Measurements from ENCODE around the gene MIPOL1.
"Not testable (repeated sequence)": the region's sequence is repeated elsewhere in the genome, so short reads cannot be mapped to it uniquely, and the experiment has no call there.

The MIPOL1 gene

GRCh38 chr14:37462426-37462825, 264.7 kb downstream of the MIPOL1 start:
- DNase-seq (ENCODE audit: low spot score): not testable (repeated sequence)

DNA sequence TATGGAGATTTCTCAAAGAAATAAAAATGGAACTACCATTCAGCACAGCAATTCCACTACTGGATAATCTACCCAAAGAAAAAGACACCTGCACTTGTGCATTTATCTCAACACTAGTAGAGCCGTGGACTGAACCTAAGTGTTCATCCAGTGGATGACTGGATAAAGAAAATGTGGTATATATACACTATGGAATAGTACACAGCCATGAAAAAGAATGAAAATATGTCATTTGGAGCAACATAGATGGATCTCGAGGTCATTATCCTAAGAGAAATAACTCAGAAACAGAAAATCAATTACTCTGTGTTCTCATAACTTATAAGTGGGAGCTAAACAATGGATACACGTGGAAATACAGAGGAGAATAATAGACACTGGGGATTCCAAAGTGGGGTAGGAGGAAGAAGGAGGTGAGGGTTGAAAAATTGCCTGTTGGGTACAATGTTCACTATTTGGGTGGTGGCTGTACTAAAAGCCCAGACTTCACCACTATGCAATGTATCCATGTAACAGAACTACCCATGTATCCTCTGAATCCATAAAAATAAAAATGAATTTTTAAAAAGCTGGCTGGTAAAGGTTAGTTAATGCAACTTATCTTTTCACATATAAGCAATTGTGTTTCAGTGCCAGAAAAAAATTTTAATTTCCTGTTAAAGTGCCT, 266.6 kb downstream of the MIPOL1 start:
- DNase-seq (ENCODE audit: low spot score): no peak

DNA sequence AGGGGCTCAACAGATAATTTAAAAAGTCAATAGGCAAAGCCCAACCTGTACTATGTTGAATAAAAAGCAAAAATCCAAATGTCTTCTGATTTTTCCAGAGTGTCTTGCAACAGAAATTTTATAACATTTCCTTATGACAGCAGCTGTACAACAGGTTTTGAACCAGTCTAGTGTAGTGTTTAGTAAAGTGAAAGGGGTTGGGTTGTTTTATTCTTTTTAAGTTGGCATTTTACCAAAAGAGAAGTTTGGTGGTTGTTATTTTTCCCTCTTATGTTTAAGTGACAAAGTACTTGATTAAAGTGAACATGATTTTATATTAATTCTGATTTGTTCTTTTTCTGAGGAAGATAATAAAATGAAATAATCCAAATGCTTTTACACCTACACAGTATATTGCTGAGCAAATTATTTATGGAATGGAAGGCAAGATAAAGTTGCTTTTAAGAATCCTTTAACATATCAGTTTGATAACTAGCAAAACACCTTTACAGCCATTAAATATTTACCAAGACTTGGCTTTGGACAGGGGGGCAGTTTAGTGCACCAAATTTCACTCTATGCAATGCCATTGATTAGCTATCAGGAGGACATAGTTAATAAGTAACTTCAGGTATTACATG, 268.4 kb downstream of the MIPOL1 start:
- DNase-seq (ENCODE audit: low spot score): no peak

DNA sequence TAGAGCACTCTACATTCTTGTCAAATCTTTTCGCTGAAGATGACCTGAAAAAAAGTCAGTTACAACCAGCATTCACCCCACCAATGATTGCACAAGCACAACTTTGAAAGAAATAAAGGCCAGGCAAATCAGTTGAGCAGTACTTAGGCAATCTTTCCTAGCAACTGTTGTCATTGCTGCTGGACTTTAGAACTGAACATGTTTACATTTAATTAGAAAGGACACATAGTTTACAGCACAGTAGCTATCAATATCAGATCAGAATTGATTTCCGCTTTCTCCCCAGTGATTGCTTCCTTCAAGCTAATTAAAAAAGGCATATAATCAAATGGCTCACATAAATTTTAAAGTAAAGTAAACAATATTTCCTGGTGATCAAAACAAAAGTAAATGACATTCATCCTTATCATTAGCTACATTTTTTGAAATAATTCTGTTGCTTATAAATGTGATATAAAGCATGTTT, 268.9 kb downstream of the MIPOL1 start:
- no peak for DNase-seq (ENCODE audit: low spot score)

DNA sequence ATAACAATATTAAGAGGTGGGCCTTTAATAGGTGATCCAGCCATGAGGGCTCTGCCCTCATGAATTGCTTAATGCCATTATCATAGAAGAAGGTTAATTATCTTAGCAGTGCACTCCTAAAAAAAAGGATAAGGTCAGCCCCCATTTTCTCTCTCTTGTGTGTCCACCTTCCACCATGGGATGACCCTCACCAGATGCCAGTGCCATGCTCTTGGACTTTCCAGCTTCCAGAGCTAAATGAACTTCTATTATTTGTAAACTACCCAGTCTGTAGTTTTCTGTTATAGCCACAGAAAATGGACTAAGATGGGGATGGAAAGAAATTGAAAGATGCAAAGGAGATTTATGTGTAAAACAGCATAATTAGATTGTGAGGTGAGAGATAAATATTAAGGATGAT, 271.9 kb downstream of the MIPOL1 start:
- no peak for DNase-seq (ENCODE audit: low spot score)

DNA sequence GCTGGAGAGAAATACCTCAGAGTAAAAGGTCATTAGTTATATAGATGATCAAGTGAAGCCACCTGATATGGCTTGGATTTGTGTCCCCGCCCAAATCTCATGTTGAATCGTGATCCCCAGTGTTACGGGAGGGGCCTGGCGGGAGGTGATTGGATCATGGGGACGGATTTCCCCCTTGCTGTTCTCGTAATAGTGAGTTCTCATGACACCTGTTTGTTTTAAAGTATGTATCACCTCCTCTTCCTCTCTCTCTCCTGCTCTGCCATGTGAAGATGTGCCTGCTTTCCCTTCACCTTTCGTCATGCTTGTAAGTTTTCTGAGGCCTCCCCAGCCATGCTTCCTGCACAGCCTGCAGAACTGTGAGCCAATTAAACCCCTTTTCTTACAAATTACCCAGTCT, 272.5 kb downstream of the MIPOL1 start:
- DNase-seq (ENCODE audit: low spot score): no peak

DNA sequence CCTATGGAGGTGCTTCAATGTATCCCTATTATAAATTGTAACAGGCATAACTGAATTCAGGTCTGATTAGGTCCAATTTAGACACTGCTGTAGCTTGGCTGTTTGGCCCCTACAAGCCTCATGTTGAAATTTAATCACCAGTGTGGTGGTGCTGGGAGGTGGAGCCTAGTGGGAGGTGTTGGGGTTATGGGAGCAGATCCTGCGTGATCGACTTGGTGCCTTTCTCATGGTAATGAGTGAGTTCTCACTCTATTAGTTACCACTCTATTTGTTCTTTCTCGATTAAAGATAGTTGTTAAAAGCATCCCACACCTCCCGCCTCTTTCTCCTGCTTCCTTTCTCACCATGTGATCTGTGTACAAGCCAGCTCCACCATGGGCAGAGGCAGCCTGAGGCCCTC, 275.2 kb downstream of the MIPOL1 start:
- DNase-seq (ENCODE audit: low spot score): no peak

DNA sequence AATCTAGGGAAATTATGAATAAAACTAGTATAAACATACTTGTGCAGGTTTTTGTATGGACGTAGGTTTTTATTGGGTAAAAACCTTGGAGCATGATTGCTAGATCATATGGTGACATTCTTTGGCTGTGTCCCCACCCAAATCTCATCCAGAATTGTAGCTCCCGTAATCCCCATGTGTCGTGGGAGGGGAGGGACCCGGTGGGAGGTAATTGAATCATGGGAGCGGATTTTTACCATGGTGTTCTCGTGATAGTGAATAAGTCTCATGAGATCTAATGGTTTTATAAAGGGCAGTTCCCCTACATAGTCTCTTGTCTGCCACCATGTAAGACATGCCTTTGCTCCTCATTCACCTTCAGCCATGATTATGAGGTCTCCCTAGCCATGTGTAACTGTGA, 276.5 kb downstream of the MIPOL1 start:
- DNase-seq (ENCODE audit: low spot score): no peak

GRCh38 chr14:37480446-37481290, 282.9 kb downstream of the MIPOL1 start:
- no peak for DNase-seq (ENCODE audit: low spot score)

DNA sequence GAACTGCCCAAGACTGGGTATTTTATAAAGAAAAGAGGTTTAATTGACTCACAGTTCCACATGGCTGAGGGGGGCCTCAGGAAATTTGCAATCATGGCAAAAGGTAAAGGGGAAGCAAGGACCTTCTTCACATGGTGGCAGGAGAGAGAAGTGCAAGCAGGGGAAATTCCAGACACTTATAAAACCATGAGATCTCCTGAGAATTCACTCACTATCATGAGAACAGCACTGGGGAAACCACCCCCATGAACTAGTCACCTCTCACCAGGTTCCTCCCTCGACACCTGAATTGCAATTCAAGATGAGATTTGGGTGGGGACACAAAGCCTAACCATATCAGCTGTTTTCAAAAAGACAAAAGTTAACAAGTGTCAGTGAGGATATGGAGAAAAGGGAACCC, 284.7 kb downstream of the MIPOL1 start:
- DNase-seq (ENCODE audit: low spot score): no peak

- no peak for DNase-seq (ENCODE audit: low spot score)
These were observed 285.9 kb downstream of the MIPOL1 start for GRCh38 chr14:37483672-37484071.

GRCh38 chr14:37490607-37491006, 292.9 kb downstream of the MIPOL1 start:
- DNase-seq (ENCODE audit: low spot score): no peak

GRCh38 chr14:37491076-37491475, 293.3 kb downstream of the MIPOL1 start:
- DNase-seq (ENCODE audit: low spot score): no peak

DNA sequence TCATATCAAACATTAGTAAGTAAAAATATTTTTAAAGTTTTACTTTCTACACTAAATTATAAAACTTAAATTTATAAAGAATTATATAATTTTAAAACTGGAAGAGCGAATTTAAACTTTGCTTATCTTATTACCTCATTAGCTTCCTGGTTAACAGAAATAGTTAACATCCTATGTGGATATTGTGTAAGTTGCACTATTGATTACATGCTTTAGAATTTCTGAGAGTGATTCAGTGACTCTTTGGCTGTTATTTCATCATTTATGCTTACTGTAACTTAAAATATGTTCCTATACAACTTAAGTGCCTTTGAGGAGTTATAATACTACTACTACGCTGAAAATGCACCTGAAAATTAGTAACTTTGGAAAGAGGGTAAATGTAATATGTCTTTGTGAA, 295.9 kb downstream of the MIPOL1 start:
- DNase-seq (ENCODE audit: low spot score): no peak

GRCh38 chr14:37497422-37497821, 299.7 kb downstream of the MIPOL1 start:
- DNase-seq (ENCODE audit: low spot score): no peak

GRCh38 chr14:37501877-37502276, 304.1 kb downstream of the MIPOL1 start:
- no peak for DNase-seq (ENCODE audit: low spot score)

- no peak for DNase-seq (ENCODE audit: low spot score)
These were observed 310.8 kb downstream of the MIPOL1 start for GRCh38 chr14:37508503-37508902.

GRCh38 chr14:37512173-37512572, 314.4 kb downstream of the MIPOL1 start:
- DNase-seq (ENCODE audit: low spot score): no peak

GRCh38 chr14:37515771-37516170, 318.0 kb downstream of the MIPOL1 start:
- DNase-seq (ENCODE audit: low spot score): no peak

DNA sequence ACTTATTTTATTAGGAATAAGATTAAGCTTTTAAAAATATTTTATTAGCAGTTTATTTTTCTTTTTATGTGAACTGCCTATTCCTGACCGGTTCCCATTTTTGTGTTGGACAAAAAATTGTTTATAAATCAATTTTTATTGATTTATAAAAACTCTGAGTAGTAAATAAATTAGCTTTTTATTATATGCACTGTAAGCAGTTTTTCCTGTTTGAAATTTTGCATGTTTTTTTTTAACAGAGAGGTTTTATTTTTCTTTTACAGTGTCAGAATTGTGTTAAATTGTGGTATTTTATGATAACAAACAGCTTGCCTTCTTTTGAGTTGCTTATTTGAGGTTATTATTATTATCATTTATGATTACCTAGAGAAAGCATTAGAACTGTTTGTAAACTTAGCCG, 329.3 kb downstream of the MIPOL1 start:
- DNase-seq (ENCODE audit: low spot score): no peak

DNA sequence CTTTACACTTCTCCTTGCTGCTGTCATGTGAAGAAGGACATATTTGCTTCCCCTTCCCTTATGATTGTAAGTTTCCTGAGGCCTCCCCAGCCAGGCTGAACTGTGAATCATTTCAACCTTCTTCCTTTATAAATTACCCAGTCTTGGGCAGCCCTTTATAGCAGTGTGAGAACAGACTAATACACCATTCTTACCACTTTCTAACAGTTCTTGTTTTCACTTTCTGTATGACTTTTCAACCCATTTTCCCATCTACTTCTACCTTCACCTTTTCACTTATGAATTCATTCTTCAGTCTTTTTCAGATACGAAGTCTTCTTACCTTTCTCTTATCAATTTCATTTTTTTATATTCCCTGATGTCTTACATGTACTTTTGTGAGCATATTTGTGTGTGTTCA, 342.3 kb downstream of the MIPOL1 start:
- no peak for DNase-seq (ENCODE audit: low spot score)

GRCh38 chr14:37544407-37544806, 346.7 kb downstream of the MIPOL1 start:
- no peak for DNase-seq (ENCODE audit: low spot score)

GRCh38 chr14:37545174-37545573, 347.4 kb downstream of the MIPOL1 start:
- no peak for DNase-seq (ENCODE audit: low spot score)
